H9 (cell line): ENCODE measurements around the gene DDC. TPM values are rescaled to one million over a fixed set of nuclear protein-coding genes. Genes with fewer than 3 reads are reported as not detected.

ENCODE experiments used
- DNase-seq: peaks from one replicate; pipeline ENCODE4 v3.0.0-alpha.2; 2017
- H2AFZ ChIP-seq: one replicate; pipeline ENCODE4 v1.6.1; 2013; ENCODE audit warnings: mild to moderate bottlenecking, low read length, control low read depth, moderate library complexity
- H2AK5ac ChIP-seq: 2 replicates; pipeline ENCODE4 v1.6.1; 2013; ENCODE audit warnings: low read length, control low read depth, mixed read lengths; ENCODE audit not compliant: insufficient read length
- H2BK120ac ChIP-seq: one replicate; pipeline ENCODE4 v1.6.1; 2013; ENCODE audit warnings: low read depth, mild to moderate bottlenecking, low read length, control low read depth, inconsistent platforms; ENCODE audit not compliant: poor library complexity, severe bottlenecking
- H2BK12ac ChIP-seq: 2 replicates; pipeline ENCODE4 v1.6.1; 2013; ENCODE audit warnings: low read length, control low read depth, mixed read lengths, low read depth; ENCODE audit not compliant: insufficient read length
- H2BK15ac ChIP-seq: 2 replicates; pipeline ENCODE4 v1.6.1; 2013; ENCODE audit warnings: low read depth, low read length, control low read depth
- H2BK20ac ChIP-seq: one replicate; pipeline ENCODE4 v1.6.1; 2013; ENCODE audit warnings: low read depth, mild to moderate bottlenecking, low read length, control low read depth, inconsistent platforms; ENCODE audit not compliant: poor library complexity, severe bottlenecking
- H2BK5ac ChIP-seq: 2 replicates; pipeline ENCODE4 v1.6.1; 2013; ENCODE audit warnings: low read length, control low read depth, mixed read lengths; ENCODE audit not compliant: insufficient read length
- H3K14ac ChIP-seq: 2 replicates; pipeline ENCODE4 v1.6.1; 2013; ENCODE audit warnings: low read length, control low read depth; ENCODE audit not compliant: insufficient read depth
- H3K18ac ChIP-seq: 2 replicates; pipeline ENCODE4 v1.6.1; 2013; ENCODE audit warnings: low read depth, mild to moderate bottlenecking, mixed read lengths, low read length, control low read depth; ENCODE audit not compliant: insufficient read length
- H3K23ac ChIP-seq: 2 replicates; pipeline ENCODE4 v1.6.1; 2013; ENCODE audit warnings: low read length, control low read depth, mixed read lengths, low read depth; ENCODE audit not compliant: insufficient read length
- H3K23me2 ChIP-seq: 2 replicates; pipeline ENCODE4 v1.6.1; 2013; ENCODE audit warnings: low read depth, mild to moderate bottlenecking, mixed read lengths, low read length, control low read depth; ENCODE audit not compliant: insufficient read length, poor library complexity, severe bottlenecking
- H3K27ac ChIP-seq: 2 replicates; pipeline ENCODE4 v1.5.1; 2013; ENCODE audit warnings: low read length, control low read depth, mixed read lengths, low read depth; ENCODE audit not compliant: insufficient read length
- H3K27me3 ChIP-seq: 2 replicates; pipeline ENCODE4 v1.6.1; 2013; ENCODE audit warnings: low read length, control low read depth, inconsistent platforms; ENCODE audit not compliant: insufficient read depth
- H3K4ac ChIP-seq: 2 replicates; pipeline ENCODE4 v1.6.1; 2013; ENCODE audit warnings: low read depth, mild to moderate bottlenecking, control low read depth, inconsistent platforms, low read length, moderate library complexity
- H3K4me1 ChIP-seq: 2 replicates; pipeline ENCODE4 v1.6.1; 2013; ENCODE audit warnings: low read length, control low read depth, inconsistent platforms; ENCODE audit not compliant: insufficient read depth
- H3K4me2 ChIP-seq: 2 replicates; pipeline ENCODE4 v1.6.1; 2013; ENCODE audit warnings: low read length, control low read depth, mixed read lengths; ENCODE audit not compliant: insufficient read length, insufficient read depth
- H3K56ac ChIP-seq: 2 replicates; pipeline ENCODE4 v1.6.1; 2013; ENCODE audit warnings: low read depth, mild to moderate bottlenecking, mixed read lengths, low read length, control low read depth; ENCODE audit not compliant: insufficient read length
- H3K79me1 ChIP-seq: 2 replicates; pipeline ENCODE4 v1.6.1; 2013; ENCODE audit warnings: low read depth, mild to moderate bottlenecking, moderate library complexity, low read length, control low read depth, inconsistent platforms; ENCODE audit not compliant: insufficient read depth, poor library complexity, severe bottlenecking
- H3K79me2 ChIP-seq: 2 replicates; pipeline ENCODE4 v1.6.1; 2013; ENCODE audit warnings: low read length, control low read depth, inconsistent platforms; ENCODE audit not compliant: insufficient read depth
- H3K9ac ChIP-seq: 2 replicates; pipeline ENCODE4 v1.6.1; 2013; ENCODE audit warnings: low read length, control low read depth, mixed read lengths; ENCODE audit not compliant: insufficient read length; ENCODE audit errors: extremely low read depth
- H3K9me3 ChIP-seq: one replicate; pipeline ENCODE4 v1.6.1; 2013; ENCODE audit warnings: low read depth, low read length, inconsistent platforms; ENCODE audit not compliant: control insufficient read depth
- H3T11ph ChIP-seq: one replicate; pipeline ENCODE4 v1.6.1; 2013; ENCODE audit warnings: mild to moderate bottlenecking, low read length, control low read depth, inconsistent platforms
- H4K20me1 ChIP-seq: one replicate; pipeline ENCODE4 v1.6.1; 2013; ENCODE audit not compliant: control insufficient read depth, insufficient read length, insufficient read depth
- H4K5ac ChIP-seq: 2 replicates; pipeline ENCODE4 v1.6.1; 2013; ENCODE audit warnings: low read depth, mild to moderate bottlenecking, mixed read lengths, low read length, control low read depth; ENCODE audit not compliant: insufficient read length
- H4K8ac ChIP-seq: replicated peaks from 2 replicates; pipeline ENCODE4 v1.6.1; 2013; ENCODE audit warnings: low read length, control low read depth, mixed read lengths, low read depth; ENCODE audit not compliant: insufficient read length
- H4K91ac ChIP-seq: 2 replicates; pipeline ENCODE4 v1.6.1; 2013; ENCODE audit warnings: low read depth, mild to moderate bottlenecking, moderate library complexity, mixed read lengths, low read length, control low read depth; ENCODE audit not compliant: insufficient read length
- H3K27ac Mint-ChIP-seq, 3 experiments: 2 replicates in 2 of 3; 3 replicates in 1 of 3; pipeline ENCODE4 v1.8.0; 2020 to 2021; ENCODE audit warnings: mixed read lengths in 3 of 3, mild to moderate bottlenecking in 1 of 3, moderate library complexity in 1 of 3
- H3K27me3 Mint-ChIP-seq: 2 replicates; pipeline ENCODE4 v1.8.0; 2021; ENCODE audit warnings: low read depth, mild to moderate bottlenecking, moderate library complexity, mixed read lengths
- H3K36me3 Mint-ChIP-seq, 3 experiments: 2 replicates in 2 of 3; 3 replicates in 1 of 3; pipeline ENCODE4 v1.8.0; 2020 to 2021; ENCODE audit warnings: low read depth in 3 of 3, mixed read lengths in 3 of 3; ENCODE audit not compliant: insufficient read depth in 1 of 3
- H3K4me1 Mint-ChIP-seq, 2 experiments: 2 replicates each; pipeline ENCODE4 v1.8.0; 2020; ENCODE audit warnings: mixed read lengths in 2 of 2
- H3K4me3 Mint-ChIP-seq, 2 experiments: 2 replicates in 1 of 2; 3 replicates in 1 of 2; pipeline ENCODE4 v1.8.0; 2020 to 2021; ENCODE audit warnings: mild to moderate bottlenecking in 2 of 2, mixed read lengths in 2 of 2, moderate library complexity in 1 of 2
- H3K9me3 Mint-ChIP-seq, 2 experiments: 2 replicates in 1 of 2; 3 replicates in 1 of 2; pipeline ENCODE4 v1.8.0; 2020; ENCODE audit warnings: mild to moderate bottlenecking in 2 of 2, mixed read lengths in 2 of 2, moderate library complexity in 1 of 2
- WGBS: extraction: QIAGEN DNeasy Blood & Tissue Kit; methylation state at CpG from one replicate; pipeline ENCODE4 v1.1.7; 2013; ENCODE audit warnings: missing lambda C conversion rate, low lambda C conversion rate, mixed read lengths; ENCODE audit not compliant: insufficient read length; ENCODE audit errors: extremely low coverage; 5-methylcytosine and 5-hydroxymethylcytosine counted together
- total RNA-seq: library from RNA; stranded (reverse); gene quantifications from 2 replicates; pipeline ENCODE4 v1.2.1, GENCODE V29; 2021
- TF ChIP-seq, protein P1 (sequence below): fragments of 200-600 bp; sonication (generic); conservative IDR thresholded peaks from 3 replicates; pipeline ENCODE4 v1.8.0; 2021; ENCODE audit warnings: antibody characterized with exemption, mild to moderate bottlenecking

Gene DDC
- total RNA-seq, 1 experiment from 2014 or later = not detected

DNA sequence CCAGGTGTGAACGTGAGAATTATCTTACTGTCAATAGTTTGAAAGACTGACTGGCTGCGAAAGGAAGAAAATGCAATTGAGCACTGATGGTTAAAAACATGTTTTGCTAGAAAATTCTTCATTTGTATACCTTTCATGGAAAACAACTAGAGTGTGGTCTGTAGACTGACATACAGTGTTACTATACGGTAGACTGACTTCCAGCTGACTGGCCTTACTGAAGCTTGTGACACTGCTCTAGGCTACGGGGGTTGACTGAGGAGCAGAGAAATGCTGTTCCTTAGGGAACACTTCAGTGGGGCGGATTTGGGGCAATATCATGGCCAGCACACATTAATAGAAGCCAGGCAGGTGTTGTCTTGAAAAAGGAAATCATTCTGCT lies 25.9 kb upstream of the DDC start:
- no peak overlapping the region for H3K23ac ChIP-seq
- WGBS = no CpG with 5 or more reads among the region's 5 CpGs
- no peak overlapping the region for H2AFZ ChIP-seq
- Mint-ChIP-seq H3K4me1 (peaks cover 3 to 4% of the 10 kb centered on the region in 2 experiments; a peak in 2 of 4 replicates), H3K27me3 (no peaks in the 10 kb centered on the region), H3K36me3 (peaks cover 28 to 48% (median 33%) of the 10 kb centered on the region in 3 experiments), H3K27ac (peak overlapping the region in 2 of 3 experiments; percentile 27 to 59; a peak in 4 of 7 replicates), H3K9me3 (peaks cover 0 to 2% of the 10 kb centered on the region in 2 experiments; a peak in 1 of 5 replicates), H3K4me3 (no peak overlapping the region)
- H3K56ac ChIP-seq = no peak overlapping the region
- no peaks in the 10 kb centered on the region for H3K27me3 ChIP-seq
- H3K79me2 ChIP-seq = no peaks in the 10 kb centered on the region
- no peak overlapping the region for H4K8ac ChIP-seq
- H4K20me1 ChIP-seq = no peaks in the 10 kb centered on the region
- DNase-seq = no peak
- H2BK12ac ChIP-seq = no peak overlapping the region
- no peak overlapping the region for H3K18ac ChIP-seq
- TF ChIP-seq, protein P1, sequence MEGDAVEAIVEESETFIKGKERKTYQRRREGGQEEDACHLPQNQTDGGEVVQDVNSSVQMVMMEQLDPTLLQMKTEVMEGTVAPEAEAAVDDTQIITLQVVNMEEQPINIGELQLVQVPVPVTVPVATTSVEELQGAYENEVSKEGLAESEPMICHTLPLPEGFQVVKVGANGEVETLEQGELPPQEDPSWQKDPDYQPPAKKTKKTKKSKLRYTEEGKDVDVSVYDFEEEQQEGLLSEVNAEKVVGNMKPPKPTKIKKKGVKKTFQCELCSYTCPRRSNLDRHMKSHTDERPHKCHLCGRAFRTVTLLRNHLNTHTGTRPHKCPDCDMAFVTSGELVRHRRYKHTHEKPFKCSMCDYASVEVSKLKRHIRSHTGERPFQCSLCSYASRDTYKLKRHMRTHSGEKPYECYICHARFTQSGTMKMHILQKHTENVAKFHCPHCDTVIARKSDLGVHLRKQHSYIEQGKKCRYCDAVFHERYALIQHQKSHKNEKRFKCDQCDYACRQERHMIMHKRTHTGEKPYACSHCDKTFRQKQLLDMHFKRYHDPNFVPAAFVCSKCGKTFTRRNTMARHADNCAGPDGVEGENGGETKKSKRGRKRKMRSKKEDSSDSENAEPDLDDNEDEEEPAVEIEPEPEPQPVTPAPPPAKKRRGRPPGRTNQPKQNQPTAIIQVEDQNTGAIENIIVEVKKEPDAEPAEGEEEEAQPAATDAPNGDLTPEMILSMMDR = no peak
- H3K4me1 ChIP-seq = no peaks in the 10 kb centered on the region
- no peak overlapping the region for H3K14ac ChIP-seq
- no peak overlapping the region for H2BK20ac ChIP-seq
- no peak overlapping the region for H3K27ac ChIP-seq
- H3K79me1 ChIP-seq = no peaks in the 10 kb centered on the region
- no peak overlapping the region for H3K9ac ChIP-seq
- H3K9me3 ChIP-seq = no peaks in the 10 kb centered on the region
- H2AK5ac ChIP-seq = no peak overlapping the region
- H2BK120ac ChIP-seq = no peak overlapping the region
- no peak overlapping the region for H3K4ac ChIP-seq
- H2BK15ac ChIP-seq = no peak overlapping the region
- H3K4me2 ChIP-seq = no peak overlapping the region
- H3T11ph ChIP-seq = no peak overlapping the region
- no peak overlapping the region for H4K91ac ChIP-seq
- H3K23me2 ChIP-seq = no peaks in the 10 kb centered on the region
- no peak overlapping the region for H2BK5ac ChIP-seq
- no peak overlapping the region for H4K5ac ChIP-seq
